Stimulated activated CD8-positive, alpha-beta memory T cell treated with anti-CD3 and anti-CD28 coated beads, Interleukin-7, amount 100 ng/mL, for 1 hour (primary cell): ENCODE data around the gene FFAR1.

Experiments
- DNase-seq, 2 donors: peaks; one replicate each; pipeline ENCODE4 v3.0.0-alpha.2; 2020; ENCODE audit warnings: low read depth in 2 of 2

FFAR1 gene

DNA sequence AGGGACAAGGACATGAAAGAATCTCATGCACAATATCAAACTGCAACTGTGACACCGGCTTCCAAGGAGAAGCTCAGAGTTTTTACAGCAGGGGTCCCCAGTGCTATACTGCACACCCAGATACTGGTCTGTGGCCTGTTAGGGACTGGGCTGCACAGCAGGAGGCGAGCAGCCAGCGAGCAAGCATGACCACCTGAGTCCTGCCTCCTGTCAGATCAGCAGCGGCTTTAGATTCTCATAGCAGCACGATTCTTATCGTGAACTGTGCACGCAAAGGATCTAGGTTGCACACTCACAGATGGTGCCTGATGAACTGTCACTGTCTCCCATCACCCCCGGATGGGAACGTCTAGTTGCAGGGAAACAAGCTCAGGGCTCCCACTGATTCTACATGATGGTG is 31.8 kb upstream of the FFAR1 start:
- DNase-seq: no peak

DNA sequence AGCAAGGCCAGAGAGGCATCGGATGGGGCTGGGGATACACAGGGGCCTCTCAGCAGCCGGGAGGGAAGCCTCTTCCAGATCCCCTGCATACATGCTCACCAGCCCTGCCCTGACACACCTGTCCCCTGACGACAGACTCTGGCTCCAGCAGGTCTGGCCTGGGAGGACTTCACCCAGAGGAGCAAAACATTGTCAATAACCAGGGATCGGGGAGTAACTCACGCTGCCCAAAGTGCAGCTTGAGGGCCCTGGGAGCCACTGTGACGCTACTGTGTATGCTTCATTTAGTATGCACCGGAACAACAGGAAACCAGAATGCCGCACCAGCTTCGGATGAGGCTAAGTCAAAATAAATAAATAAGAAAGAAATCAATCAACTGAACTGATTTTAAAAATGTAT is 31.1 kb upstream of the FFAR1 start:
- DNase-seq: no peak

DNA sequence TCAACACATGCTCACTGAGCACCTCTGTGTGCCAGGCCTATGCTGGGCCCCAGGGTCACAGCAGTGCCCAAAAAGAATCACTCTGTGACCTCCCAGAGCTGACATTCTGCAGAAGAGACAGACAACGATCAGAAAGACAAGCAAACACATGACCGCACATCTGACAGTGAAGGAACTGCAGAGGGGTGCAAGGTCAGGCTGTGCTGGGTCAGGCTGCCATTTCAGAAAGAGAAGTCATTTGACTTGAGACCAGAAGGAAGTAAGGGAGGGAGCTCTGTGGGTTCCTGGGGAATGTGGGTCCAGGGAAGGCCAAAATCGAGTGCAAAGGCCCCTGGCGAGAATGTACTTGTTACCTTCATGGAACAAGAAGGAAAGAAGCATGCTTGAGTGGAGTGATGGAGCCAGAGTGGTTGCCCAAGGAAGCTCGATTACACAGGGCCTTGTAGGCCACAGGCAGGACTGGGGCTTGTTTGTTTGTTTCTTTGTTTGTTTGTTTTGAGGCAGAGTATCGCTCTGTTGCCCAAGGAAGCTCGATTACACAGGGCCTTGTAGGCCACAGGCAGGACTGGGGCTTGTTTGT is 30.1 kb upstream of the FFAR1 start:
- DNase-seq: no peak

DNA sequence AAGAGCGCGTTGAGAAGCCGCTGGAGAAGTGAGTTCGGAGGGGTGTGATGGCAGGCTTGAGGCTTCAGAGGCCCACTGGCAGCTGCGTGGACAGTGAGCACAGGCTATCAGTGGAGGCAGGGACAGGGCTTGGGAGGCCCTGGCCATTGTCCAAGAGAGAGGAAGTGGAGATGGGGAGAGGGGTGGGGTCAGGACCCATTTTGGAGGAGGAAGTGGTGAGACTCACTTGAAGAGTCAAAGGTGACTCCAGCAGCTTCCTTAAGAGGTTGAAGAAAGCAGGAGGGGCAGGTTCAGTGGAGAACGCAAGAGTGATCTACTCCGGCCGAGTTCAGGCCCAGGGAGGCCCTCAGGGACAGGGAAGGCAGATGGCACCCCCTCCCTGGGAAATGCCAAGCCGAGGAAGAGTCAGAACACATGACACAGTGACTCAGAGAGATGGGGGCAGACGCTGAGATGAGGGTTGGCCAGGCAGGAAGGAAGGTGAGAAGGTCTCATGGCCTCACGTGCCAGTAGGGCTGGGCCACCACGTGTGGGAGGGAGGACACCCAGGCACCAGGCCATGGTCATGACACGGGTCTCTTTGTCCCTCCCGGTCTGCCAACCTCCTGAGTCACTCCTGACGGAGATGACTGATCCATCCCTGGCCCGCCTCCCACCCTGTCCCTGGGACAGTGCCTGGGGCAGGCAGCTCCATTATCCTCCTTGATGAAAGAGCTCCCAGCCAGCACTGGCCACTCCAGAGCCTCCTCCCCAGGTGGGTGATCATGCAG is 28.8 kb upstream of the FFAR1 start:
- DNase-seq: no peak

DNA sequence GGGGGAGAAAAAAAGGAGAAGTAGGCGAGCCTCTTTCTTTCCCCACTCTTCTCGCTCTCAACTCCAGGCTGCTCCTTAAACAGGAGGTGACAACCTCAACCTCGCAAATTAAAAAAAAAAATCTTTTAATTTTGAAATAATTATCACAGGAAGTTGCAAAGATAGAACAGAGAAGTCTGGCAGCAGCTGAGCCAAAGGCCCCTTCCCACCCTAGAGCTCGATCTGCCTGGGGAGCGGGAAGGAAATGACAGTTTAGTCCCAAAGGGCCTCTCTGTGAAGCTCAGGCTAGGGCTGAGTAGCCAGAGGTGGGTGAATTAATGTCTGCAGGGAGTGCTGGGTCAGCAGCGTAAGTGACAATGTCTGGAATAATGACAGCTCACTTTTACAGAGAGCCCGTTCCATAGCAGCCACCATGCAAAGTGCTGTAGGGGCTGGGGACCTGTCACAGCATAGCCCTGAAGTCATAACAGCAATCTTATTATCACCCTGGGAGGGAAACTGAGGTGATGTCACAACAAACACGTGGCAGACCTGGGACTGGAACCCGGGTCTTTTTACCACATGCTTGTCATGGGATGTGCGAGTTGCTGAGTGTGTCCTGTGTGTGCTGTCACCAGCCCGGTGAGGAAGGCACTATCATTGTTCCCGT is 27.5 kb upstream of the FFAR1 start:
- DNase-seq: no peak

DNA sequence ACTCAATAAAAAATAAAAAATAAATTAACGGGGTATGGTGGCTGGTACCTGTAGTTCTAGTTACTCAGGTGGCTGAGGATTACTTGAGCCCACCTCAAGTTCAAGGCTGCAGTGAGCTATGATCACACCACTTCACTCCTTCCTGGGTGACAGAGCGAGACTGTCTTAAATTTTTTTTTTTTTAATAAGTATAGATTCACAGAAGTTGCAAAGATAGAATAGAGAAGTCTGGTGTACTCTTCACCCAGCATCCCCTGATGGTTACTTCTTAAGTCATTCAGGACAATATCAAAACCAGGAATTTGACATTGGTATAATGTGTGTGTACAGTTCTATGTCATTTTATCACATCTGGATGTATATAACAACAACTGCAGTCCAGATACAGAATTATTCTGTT is 26.4 kb upstream of the FFAR1 start:
- no peak for DNase-seq

DNA sequence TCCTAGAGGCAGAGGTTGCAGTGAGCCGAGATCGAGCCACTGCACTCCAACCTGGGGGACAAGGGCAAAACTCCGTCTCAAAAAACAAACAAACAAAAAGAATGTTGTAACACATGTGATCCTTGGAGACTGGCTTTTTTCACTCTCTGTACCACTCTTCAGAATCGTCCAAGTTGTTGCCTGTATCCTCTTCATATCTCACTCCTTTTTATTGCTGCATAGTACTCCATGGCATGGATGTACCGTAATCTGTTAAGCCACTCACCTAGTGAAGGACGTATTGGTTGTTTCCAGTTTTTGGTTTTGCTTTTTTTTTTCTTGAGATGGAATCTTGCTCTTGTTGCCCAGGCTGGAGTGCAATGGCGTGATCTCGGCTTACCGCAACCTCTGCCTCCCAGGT is 25.7 kb upstream of the FFAR1 start:
- DNase-seq: no peak

DNA sequence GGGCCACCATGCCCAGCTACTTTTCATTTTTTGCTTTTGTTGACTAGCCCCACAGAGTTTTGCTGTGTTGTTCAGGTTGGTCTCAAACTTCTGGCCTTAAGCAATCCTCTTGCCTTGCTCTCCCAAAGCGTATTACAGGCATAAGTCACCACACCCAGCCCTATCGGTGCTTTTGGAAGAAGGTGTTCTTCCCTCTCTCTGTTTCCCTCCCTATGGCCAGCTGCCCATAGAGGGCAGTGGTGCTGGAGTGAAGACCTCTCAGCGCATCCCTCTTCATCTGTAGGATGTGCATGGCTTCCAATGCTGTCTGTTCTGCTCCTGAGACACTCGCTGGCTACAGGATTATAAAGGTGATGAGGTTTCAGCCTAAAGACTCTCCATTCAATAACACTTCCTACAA is 20.1 kb upstream of the FFAR1 start:
- no peak for DNase-seq

DNA sequence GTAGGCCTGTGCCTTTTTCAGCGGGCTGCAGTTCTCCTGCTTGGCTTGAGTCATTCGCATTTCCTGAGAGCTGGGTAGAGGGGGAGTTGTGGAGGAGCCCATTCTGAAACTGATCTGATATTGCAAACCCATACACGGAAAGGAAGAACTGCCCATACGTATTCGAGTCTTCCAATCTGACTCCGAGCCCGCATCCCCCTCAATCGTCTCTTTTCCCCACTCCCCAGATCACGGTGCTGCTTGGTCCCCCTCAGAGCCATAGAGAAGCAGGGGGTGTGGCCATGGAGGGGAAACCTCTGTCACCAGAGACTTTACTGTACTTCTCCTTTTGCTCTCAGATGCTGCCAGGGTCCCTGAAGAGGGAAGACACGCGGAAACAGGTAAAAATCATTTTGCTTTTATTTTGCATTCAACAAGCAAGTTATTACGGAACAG is 18.8 kb upstream of the FFAR1 start, which contains the start of gene CD22:
Gene CD22, plus strand, starts transcription at position 337 of the 435 bp plus-strand sequence. CDS start 2,854 bp downstream, outside the sequence.
- DNase-seq: no peak

DNA sequence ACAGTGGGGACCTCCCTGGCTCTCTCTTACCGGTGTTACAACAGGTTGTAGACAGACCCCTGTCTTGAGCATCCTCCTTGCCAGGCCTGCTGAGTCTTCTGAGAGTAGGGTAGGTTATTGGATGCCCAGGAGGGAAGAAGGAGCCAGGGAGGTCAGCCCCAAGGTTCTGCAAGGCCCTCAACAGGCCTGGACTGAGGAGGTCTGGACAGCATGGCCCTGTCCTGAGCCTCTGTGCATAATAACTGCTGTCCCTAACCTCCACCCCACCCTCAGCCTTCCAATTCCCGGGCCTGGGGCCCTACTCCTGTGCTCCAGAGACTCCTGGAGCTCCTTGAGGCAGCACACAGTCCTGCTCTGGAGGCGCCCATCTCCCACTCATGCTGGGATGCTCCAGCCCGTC is 18.4 kb upstream of the FFAR1 start:
- no peak for DNase-seq

DNA sequence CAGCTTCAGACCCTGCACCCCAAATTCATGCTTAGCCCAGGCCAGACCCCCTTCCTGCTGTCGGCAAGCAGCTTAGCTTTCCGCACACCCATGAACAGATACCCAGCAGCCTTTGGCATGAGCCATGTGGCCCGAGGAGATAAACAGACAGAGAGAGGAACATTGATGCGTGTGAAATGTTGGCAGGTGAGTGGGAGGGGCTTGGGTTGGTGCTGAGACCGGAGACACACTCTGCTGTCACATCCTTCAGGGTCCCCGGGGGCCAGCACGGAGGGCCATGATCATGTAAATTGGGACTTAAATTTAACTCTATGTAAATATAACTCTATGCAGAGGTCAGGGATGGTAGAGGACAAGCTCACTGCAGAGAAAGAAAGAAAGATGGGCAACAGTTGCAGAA is 17.2 kb upstream of the FFAR1 start:
- no peak for DNase-seq

DNA sequence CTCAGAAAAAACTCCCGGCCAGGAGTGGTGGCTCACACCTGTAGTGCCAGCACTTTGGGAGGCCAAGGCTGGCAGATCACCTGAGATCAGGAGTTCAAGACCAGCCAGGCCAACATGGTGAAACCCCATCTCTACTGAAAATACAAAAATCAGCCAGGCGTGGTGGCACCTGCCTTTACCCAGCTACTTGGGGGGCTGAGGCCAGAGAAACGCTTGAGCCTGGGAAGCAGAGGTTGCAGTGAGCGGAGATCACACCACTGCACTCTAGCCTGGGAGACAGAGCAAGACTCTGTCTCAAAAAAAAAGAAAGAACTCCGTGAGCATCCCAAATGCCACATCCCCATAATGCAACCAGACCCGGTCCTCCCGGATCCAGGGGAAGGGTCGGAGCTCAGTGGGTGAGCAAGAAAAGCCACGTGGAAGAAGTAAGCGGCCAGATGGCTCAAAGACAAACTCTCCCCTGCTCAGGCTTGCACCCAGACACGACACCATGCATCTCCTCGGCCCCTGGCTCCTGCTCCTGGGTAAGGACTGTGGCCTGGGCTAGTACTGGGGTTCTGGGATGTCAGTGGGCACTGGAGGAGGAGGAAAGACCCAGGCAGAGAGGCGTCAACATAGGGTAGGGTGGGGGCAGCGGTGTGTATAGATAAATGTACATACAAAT is 16.0 kb upstream of the FFAR1 start:
- DNase-seq: no peak

DNA sequence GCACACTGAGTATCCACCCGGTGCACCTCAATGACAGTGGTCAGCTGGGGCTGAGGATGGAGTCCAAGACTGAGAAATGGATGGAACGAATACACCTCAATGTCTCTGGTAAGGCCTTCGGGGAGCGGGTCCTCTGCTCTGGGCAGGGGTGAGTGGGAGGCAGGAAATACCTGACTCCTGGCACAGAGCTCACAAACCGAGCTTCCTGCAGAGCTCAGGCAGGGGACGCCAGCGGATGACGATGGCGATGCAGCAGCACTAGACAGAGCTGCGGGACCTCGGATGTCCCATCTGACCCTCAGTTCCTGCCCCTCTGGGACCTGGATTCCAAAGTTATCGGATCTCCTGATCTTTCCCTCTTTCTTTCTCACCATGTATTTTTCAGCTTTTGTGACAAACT is 14.9 kb upstream of the FFAR1 start:
- DNase-seq: no peak

DNA sequence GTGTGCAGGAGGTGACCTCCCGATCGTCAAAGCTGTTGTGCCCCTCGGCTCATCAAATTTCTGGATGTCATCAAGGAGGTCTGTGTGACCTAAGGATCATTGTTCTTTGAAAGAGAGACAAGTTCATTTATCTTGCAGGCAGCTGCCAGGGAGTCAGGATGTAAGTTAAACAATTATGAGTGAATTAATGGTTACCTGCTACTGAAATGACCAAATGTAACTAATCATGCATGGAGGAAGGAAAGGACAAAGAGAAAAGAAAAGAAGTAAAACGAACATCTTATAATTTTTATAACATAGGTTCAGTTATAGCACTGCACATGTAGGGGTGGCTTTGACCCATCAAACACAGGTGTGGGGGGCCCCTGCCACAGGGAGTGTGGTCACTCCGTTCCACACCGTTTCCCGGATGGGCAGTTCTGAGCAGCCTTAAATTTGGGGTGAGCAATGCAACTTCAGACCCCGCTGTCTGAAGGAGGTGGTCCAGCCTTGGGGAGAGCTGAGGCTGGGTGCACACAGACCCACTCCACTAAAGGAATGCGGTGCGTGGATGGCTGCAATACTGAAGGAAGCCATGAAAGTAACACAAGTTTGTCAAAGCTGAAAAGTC is 13.5 kb upstream of the FFAR1 start:
- DNase-seq: no peak

DNA sequence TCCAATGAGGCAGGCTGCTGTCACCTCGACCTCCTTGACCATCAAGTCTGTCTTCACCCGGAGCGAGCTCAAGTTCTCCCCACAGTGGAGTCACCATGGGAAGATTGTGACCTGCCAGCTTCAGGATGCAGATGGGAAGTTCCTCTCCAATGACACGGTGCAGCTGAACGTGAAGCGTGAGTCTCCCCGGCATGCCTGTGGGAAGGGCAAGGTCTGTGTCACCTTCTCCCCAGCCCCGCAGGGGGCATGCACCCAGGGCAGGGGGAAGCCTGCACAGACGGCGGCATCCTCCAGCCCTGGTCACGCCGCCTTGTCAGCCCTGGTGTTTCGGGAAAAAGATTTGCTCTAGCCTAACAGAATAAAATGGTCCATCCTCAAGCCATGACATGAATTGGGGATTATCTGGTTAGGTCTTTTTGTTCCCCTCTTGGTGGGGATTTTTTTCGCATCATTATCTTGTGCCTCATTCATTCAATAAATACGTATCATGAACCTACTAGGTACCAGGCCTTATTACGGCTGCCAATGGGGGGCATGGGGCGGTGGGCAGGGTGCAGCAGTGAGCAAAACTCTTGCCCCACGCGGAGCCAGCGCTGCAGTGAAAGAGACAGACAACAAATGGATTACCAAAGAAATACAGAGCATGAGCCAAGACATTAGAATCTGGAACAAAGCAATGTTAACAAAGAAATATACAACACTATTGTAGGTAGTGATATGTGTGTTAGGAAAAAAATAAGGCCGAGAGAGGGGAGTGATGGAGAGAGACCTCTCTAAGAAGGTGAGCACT is 11.3 kb upstream of the FFAR1 start:
- no peak for DNase-seq

DNA sequence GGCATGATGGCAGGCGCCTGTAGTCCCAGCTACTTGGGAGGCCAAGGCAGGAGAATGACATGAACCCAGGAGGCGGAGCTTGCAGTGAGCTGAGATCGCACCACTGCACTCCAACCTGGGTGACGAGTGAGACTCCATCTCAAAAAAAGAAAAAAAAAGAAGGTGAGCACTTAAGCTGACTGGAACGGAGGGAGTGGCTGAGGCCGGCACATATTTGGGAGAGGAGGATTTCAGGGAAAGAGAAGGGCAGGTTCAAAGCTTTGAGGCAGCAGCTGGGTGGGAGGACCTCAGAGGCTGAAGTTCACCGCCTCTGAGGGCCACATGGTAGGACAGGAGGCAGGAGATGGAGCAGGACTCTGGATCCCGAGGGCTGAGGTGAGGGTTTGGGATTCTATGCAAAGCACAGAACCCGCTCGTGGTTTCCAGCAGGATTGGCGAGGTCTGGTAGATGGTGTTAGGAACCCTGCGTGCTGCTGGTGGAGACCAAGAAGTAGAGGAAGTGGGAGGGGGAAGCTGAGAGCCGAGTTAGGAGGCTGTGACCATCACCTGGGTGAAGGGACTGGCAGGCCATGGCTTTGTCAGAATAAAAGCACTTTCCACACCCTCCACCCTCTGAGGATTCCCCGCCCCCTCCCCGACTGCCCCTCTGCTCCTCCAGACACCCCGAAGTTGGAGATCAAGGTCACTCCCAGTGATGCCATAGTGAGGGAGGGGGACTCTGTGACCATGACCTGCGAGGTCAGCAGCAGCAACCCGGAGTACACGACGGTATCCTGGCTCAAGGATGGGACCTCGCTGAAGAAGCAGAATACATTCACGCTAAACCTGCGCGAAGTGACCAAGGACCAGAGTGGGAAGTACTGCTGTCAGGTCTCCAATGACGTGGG is 10.4 kb upstream of the FFAR1 start:
- DNase-seq: no peak

DNA sequence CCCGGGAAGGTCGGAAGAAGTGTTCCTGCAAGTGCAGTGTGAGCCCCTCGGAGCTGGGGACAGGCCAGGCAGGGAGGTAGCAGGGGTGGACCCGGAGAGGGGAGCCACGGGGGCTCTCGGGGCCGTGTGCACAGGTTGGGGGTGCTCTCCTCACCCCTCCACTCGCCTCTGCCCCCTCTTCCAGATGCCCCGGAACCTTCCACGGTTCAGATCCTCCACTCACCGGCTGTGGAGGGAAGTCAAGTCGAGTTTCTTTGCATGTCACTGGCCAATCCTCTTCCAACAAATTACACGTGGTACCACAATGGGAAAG is 9.8 kb upstream of the FFAR1 start:
- no peak for DNase-seq

DNA sequence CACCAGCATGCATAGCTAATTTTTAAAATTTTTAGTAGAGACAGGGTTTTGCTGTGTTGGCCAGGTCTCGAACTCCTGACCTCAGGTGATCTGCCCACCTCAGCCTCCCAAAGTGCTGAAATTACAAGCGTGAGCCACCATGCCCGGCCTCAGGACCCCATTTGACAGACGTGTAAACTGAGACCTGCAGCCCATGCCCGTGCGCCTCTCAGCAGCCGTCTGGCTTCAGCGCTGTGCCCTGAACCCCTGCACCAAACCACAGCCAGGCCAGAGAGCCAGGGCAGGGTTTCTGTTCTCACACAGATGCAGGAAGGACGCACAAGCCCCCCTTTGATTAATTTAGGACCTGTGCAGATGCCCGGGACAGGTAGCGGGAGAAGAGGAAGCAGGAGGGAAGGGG is 7.3 kb upstream of the FFAR1 start:
- DNase-seq: no peak

DNA sequence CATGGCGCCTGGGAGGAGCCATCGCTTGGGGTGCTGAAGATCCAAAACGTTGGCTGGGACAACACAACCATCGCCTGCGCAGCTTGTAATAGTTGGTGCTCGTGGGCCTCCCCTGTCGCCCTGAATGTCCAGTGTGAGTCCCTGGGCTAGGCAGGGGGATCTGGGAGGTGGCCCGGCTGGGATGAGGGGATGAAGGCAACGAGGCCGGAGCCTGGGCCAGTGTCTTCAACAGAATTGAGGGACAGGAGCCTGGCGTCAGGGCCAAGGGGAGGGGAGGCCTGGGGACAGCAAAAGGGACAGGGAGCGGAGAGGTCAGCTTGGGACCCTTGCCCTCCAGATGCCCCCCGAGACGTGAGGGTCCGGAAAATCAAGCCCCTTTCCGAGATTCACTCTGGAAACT is 6.7 kb upstream of the FFAR1 start:
- DNase-seq: no peak

DNA sequence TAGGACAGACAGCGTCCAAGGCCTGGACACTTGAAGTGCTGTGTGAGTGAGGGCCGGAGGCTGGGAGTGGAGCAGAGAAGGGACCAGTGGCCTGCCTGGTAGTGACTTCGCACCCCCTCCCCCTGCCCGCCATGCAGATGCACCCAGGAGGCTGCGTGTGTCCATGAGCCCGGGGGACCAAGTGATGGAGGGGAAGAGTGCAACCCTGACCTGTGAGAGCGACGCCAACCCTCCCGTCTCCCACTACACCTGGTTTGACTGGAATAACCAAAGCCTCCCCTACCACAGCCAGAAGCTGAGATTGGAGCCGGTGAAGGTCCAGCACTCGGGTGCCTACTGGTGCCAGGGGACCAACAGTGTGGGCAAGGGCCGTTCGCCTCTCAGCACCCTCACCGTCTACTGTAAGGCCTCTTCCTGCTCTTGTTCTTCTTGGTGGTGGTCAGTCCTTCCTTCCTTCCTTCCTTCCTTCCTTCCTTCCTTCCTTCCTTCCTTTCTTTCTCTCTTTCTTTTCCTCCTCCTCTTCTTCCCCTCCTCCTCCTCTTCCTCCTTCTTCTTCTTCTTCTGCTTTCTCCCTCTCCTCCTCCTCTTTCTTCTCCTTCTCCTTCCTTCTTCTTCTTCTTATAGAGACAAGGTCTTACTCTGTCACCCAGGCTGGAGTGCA is 6.0 kb upstream of the FFAR1 start:
- DNase-seq: no peak
